Neural progenitor cell (in vitro differentiated cells): ENCODE results near the gene PHAX.

Experiments used
- CTCF ChIP-seq: fragments of 200-600 bp; sonication (generic); IDR thresholded peaks from 2 replicates; pipeline ENCODE4 v1.5.1; 2017; ENCODE audit warnings: antibody characterized with exemption, mild to moderate bottlenecking
- EZH2 ChIP-seq: fragments of 200-600 bp; sonication (generic); IDR thresholded peaks from 2 replicates; pipeline ENCODE4 v1.6.1; 2017; ENCODE audit warnings: antibody characterized with exemption, mild to moderate bottlenecking, moderate library complexity
- EZH2phosphoT487 ChIP-seq: fragments of 200-600 bp; sonication (generic); IDR thresholded peaks from 2 replicates; pipeline ENCODE4 v1.6.1; 2017; ENCODE audit warnings: antibody characterized with exemption

GRCh38 chr5:126610616-126611015, 9.9 kb downstream of the PHAX start:
- TF ChIP-seq CTCF (no peak), EZH2 (no peak), EZH2phosphoT487 (no peak)
